ENCODE data around the gene C16orf95. TPM values are rescaled to one million over a fixed set of nuclear protein-coding genes. Genes with fewer than 3 reads are reported as not detected.

Gene C16orf95
- total RNA-seq, 1 donor from 2014 or later, result 2.2 TPM

DNA sequence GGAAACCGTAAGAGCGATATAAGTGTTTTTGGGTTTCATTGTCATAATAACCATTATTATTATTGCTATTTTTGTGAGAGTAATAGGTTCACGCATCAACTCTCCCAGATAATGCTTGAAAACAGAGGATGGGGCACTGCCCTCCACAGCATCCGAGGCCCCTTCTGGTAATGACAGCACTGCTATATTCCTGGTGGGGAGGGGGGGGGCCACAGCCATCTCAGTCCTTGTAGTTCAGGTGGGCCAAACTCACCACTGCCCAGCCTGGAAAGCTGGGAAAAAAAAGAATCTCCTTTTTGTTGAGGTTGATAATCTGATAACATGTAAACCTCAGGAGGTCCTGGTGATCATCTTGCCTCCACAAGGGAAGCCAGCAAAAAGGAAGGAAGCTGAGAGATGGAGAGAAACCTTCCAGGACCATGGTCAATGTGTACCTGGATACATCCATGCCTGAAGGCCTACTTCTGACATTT is 706 bp downstream of the C16orf95 start:
- no peak for DNase-seq (ENCODE audit: low spot score)

DNA sequence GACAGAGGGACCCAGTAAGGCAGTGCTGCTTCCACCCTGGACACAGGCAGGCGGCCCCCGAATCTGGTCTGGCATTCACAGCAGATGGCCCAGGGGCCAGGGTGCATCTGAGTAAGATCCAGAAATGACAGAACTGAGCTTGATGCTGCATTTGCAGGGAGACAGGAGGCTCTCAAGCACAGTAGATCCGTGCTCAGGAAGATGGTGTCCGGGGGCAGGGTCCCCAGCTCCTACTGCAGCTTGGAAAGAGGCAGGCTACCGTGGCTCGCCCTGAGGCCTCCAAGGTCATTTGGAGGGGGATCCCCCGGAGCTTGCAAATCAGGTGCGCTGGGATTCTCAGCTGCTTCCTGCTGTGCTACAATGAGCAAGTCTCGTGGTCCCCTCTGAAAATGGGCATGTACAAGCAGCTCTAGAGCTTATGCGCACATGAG is 2.2 kb downstream of the C16orf95 start:
- DNase-seq (ENCODE audit: low spot score), result no peak

DNA sequence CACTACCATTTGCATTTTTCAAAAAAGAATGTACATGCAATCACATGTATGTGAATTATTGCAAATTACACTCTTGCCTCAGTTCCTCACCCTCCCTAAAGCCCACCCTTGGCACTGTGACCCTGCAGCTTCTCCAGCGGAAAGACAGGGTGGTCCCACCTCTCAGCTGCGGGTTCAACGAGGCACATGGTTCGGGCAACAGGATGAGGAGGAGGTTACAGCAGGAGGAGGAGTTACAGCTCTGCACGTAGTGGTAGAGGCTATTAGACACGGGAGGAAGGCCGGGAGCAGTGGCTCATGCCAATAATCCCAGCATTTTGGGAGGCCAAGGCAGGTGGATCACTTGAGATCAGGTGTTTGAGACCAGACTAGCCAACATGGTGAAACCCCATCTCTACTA is 5.2 kb downstream of the C16orf95 start:
- DNase-seq (ENCODE audit: low spot score), result no peak

DNA sequence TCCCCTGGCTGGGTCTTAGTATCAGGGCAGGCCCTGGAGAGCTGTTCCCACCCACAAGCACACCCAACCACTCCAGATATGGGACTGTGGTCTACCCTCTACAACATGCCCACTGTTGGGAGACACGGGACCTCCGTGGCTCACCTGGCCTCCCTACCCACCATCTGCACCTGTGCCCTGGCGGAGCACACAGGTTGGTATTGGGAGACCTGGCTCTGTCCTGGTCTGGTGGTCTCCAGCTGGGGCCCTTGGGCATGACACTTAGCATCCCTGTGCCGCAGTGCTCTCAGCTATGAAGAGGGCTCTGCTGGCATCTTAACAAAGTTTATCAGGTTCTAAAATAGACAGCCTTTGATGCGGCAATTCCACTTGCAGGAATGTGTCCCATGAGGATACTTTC is 5.8 kb downstream of the C16orf95 start:
- no peak for DNase-seq (ENCODE audit: low spot score)

DNA sequence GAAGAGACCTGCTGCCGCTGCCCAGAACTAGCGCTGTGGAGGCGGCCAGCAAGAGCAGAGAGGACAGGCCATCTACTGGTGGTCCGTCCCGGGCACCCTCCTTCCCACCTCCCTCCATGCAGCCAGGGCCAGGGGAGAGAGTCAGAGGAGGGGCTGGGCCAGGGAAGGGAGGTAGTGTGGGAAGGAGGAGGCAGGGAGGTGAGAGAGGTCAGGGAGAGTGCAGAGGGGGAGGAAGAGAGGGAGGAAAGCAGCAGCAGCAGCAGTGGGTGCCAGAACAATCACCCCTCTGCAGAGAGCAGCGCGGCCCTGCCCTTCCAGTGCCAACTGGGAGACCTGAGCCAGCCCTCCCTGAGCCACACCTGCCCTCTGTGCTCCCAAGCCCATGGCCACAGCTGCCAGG is 6.6 kb downstream of the C16orf95 start:
- DNase-seq (ENCODE audit: low spot score), result no peak

DNA sequence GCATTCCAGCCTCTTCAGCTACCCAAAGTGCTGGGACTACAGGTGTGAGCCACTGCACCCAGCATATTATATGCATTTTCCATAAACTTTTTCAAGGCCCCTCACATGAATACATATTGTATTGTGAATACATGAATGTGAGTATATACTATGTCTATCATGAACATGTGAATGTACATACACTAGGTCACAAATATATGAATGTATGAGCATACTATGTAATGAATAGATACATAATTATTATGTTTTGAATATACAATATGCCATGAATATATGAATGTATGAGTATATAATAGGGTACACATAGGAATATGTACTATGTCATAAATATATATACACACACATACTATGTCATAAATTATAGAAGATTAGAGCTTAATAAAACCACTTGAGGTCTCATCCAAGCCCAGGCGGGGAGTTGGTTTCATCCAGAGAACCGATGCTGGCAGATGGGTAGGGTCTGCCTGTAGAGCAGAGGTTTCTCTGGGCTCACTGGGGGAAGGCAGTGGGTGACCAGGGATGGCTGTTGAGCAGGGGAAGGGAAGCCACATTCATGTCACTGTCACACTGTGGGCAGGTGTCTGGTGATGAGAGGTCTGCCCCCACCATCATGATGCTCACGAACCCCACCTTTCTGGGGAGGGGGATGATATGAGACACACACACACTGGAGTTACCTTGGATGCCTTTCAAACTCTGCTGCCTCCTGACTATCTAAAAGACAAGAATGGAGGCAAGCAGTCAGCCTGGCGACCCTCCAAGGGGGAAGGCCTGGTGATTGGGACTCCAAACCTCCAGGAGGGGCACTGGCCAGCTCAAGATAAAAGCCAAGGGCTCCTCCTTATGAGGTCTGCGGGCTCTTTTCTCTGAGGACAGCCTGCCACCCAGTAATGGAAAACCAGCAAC is 7.3 kb downstream of the C16orf95 start:
- DNase-seq (ENCODE audit: low spot score), result no peak

DNA sequence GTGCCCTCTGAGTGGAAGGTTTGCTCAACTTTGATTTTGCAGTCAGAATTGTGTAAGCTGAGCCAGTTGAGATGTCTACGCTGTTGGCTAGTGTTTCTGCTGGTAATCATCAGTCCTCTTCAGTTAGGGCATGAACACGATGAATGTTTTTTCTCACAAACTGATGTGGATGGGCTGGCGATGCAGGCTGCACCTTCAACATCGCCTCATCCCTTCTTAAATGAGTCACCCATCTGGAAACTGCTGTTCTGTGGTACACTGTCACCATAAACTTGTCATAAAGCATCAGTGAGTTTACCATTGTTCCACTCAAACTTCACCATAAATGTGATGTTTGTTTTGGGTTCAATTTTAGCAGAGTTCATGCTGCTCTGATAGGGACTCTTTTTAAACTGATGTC is 8.4 kb downstream of the C16orf95 start:
- no peak for DNase-seq (ENCODE audit: low spot score)

DNA sequence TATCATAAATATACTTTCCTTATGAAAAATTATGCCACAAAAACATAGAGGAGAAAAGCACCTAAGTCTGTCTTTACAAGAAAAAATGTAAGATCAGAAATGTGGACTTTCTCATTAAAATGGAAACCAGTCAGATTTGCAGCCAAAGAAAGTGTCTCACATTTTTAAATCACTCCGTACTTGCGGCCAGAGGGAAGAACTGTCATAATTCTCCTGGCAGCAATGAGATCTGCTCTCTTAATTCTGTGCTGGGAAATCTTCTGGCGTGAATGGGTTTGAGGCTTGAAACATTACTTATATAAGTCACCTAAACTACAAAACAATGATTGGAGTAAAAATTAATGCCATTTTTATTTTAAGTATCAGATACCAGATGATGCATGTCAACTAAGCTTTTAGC is 10.7 kb downstream of the C16orf95 start:
- no peak for DNase-seq (ENCODE audit: low spot score)

DNA sequence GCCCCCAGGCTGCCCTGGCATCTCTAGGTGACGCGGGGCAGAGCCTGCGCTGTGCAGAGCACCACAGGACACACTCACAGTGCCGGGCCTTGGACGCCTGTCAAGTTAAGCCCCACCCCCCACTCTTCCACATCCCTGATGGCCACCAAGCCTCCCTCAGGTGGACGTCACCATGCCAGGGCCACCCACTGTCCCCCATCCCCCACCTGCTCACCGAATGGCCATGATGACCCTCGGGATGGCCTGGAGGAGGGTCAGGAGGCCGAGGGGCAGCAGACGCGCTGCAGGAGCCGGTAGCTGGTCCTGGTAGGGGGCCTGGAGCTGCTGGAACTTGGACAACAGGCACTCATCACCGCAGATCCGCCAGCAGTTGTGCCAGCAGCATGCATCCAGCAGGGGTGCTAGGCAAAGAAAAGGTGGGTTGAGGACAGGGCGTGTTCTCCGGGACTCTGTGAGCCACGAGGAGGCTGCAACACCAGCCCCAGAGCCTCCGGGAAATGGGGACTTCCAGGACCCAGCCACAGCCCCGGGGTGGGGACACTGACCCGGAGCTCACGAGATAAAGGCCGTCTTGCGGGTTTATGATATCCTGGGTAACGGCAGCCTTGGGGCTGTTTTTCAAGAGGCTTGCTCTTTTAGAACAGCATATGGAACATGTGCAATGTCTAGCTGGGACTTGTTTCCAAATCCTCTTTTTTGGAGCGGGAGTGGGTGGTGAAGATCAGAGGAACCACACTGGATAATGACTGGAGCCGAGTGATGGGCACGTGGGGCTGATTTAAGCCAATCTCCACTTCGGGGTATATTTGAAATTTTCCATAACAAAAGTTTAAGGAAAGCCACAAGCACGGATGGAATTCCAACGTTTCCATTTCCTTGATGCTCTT is 11.4 kb downstream of the C16orf95 start:
- no peak for DNase-seq (ENCODE audit: low spot score)

DNA sequence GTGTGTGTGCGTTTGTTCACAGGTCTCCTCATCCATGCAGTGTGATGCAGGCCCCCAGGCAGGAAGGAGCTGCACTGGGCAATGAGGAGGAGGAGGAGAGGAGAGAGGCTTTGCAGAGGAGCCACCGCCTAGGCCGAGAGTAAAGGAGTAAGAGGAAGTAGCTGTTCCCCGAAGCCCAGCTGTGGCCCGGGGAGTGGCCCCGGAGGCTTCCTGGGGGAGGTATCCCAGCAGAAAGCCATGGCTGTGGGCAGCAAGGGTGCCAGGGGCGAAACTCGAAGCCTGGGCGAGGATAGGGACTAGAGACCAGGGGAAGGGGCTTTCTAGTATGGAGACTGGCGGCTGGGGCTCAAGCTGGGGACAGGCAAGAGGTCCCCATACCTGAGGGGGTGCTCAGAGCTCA is 12.2 kb downstream of the C16orf95 start:
- no peak for DNase-seq (ENCODE audit: low spot score)

DNA sequence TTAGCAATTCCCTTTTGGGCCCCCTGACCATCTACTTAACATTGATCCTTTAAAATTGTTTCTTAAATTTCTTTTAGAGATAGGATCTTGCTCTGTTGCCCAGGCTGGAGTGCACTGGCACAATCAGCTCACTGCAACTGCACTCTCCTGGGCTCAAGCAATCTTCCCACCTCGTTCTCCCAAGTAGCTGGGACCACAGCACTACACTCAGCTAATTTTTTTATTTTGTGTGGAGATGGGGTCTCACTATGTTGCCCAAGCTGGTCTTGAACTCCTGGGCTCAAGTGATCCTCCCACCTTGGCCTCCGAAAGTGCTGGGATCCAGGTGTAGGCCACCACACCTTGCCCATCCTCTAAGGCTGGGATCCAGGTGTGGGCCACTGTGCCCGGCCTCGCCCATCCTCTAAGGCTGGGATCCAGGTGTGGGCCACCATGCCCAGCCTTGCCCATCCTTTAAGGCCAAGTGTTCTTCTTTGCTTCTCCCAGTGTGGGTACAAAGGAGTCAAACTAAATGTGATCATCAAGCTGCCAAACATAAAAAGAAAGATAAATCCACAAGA is 13.2 kb downstream of the C16orf95 start:
- no peak for DNase-seq (ENCODE audit: low spot score)

DNA sequence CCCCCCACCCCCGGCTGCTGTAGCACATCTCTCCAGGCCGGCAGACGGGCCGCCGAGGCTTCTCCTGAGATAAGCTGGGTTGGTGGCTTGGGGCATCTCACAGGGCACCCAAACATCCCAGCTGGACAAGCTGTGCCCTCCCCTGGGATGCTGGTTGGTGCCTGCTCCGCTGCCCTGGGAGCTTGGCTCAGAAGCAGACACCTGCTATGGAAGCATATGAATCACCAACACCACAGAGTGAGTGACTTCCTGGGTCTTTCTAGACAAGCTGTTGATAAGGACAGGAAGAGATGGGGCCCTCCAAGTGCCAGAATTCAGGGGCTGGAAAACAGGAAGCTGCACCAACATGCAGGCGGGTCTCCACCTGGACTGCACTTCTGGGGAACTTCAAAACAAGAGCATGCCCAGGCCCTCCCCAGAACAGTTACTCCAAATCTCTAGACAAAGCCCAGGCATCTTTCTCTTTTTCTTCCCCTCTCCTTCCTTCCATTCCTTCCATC is 13.7 kb downstream of the C16orf95 start:
- DNase-seq (ENCODE audit: low spot score), result no peak

DNA sequence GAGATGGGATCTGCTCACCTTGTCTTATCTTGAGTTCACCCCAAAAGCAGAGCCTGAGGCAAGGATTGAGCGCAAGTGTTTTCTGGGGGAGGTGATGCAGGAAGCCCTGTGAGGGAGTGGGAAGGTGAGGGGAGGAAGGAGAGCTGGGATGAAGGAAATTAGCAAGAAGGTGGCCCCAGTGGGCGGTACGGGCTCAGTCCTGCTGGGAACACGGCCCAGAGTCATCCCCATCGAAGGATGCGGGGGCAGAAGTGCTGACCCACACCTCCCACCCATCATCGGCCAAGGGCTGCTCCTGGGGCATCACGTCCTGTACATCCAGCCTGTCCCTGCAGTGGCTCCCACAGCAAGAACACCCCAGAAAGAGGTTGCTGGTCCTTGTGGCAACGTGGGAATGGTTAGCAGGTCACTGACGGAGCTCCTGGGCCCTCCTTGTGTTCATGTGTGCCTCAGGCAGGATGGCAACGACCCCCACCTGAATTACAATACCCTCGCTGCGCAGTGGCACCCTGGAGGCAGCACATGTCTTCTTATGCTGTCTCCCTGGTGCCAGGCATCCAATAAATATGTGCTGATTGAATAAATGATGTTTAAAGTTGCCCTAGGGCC is 18.2 kb downstream of the C16orf95 start:
- DNase-seq (ENCODE audit: low spot score), result no peak

DNA sequence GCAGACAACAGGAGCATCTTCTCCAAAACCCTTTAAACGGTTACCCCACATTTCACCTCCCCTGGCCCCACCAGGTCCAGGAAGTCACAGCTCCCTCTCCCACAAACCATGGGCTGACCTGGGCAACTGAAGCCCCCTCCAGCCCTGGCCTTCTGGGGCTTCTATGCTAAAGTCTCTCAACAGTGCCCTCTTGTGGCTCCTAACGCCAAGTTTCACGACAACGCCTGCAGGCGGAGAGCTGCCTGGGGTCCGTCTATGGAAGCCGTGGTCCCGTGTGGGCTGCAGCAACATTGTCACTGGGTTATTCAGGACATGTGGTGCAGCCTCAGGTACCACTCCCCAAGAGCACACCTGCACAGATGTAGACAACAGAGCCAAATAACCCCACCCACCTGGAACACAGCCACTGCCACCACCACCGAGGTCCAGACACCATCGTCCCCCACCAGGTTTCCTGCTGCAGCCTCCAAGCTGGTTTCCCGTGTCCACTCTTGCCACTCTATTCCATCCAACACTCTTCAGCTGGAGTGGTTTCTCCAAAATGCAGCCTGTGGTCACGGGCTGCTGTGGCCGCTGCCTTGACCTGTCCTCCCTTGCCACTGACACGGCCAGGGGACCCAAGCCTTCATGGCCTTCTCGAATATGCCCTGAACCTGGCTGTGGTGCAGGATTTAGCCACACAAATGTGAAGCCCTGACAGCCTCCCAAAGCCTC is 19.1 kb downstream of the C16orf95 start:
- DNase-seq (ENCODE audit: low spot score), result peak; percentile 24

DNA sequence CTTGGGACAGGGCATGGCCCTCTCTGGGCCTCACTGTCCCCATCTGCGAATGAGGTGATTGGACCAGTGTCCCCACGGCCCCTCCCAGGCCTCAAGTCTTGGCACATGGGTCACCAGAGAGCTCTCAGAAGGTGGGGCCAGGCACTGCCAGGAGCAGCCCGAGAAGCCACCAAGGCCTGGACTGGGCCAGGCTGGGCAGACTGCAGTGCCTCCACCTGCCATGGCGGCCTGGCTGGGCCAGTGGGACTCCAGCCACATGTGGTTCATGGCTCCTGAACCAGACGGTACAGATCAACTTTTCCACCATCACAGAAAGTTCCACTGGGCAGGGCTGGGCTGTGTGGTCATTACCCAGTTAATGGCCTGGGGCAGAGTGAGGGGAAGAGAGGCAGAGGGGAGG is 19.8 kb downstream of the C16orf95 start:
- DNase-seq (ENCODE audit: low spot score), result no peak

DNA sequence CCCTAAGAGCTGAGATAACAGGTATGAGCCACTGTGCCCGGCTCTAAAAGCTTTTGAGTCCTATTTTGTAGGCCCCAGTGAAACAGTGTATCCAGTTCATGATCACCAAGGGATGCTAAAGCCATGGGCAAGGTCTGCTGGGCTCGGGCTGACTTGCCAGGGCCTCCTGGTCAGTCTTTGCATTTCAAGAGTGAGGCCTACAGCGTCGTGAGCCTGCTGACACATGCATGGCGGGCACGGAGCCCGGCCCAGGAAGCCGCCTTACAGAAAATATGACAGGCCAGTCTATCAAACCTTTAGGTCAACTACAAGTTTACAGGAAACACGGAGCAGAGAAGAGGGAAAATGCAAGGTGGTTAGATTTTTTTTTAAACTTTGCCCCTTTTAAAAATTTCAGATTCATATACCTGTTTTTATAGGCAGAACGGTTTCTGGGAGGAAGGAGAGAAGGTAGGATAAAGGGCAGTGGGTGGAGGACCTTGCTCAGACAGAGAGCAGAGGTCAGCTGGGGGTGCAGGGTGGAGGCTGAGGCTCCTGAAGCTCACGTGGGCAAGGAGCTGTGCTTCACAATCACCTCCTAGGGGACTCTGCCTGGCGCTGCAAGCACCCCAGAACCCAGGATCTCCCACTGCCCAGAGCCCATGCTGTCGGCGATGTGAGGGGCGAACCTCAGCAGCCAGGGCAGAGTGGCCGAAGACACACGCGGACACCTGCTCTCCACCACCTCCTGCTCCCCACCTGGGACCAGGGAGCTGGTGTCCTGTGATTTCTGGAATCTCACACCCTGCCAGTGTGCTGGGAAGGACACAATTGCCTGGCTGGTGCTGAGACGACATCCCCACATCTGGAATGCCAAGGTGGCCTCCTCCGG is 21.3 kb downstream of the C16orf95 start:
- no peak for DNase-seq (ENCODE audit: low spot score)

DNA sequence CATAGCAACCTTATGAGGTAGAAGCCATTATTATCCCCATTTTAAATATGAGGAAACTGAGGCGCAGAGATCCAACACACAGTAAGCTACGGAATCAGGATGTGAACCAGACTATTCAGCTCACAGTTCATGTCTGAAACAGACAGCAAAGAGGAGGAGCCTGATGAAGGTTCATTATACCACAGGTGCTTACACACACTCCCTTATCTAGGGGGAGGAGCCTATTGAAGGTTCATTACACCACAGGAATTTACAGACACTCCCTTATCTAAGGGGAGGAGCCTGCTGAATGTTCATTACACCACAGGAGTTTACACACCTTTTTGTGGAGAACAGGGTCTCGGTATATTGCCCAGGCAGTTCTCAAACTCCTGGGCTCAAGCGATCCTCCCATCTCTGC is 21.9 kb downstream of the C16orf95 start:
- DNase-seq (ENCODE audit: low spot score), result no peak

DNA sequence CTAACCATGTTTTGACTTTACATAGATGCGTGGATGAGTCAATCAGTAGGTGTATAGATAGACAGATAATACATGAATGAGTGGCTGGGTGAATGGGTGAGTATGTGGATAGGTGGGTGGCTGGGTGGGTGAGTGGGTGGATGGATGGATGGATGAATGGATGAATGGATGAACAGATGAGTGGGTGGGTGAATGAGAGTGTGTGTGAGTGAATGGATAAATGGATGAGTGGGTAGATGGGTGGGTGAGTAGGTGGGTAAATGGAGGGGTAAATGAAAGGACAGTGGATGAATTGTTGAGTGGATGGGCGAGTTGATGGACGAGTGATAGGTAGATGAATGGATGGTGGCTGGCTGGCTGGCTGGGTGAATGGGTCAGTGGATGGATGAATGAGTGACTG is 23.2 kb downstream of the C16orf95 start:
- no peak for DNase-seq (ENCODE audit: low spot score)

DNA sequence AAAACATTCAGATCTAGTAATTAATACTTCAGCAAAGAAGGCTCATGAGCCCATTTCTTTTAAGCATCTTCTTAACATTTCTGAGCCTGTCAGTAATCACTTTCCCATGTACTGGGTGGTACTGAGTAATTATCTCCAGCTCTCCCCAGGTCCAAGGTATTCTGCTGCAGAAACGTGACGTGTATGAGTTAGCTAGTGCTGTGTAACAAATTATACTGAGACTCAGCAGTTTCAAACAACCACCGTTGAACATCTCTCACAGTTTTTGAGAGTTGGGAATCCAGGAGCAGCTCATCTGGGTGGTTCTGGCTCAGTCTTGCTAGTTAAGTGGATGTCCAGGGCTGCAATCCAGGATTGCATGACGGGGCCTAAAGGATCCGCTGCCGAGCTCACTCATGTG is 25.2 kb downstream of the C16orf95 start:
- no peak for DNase-seq (ENCODE audit: low spot score)

DNA sequence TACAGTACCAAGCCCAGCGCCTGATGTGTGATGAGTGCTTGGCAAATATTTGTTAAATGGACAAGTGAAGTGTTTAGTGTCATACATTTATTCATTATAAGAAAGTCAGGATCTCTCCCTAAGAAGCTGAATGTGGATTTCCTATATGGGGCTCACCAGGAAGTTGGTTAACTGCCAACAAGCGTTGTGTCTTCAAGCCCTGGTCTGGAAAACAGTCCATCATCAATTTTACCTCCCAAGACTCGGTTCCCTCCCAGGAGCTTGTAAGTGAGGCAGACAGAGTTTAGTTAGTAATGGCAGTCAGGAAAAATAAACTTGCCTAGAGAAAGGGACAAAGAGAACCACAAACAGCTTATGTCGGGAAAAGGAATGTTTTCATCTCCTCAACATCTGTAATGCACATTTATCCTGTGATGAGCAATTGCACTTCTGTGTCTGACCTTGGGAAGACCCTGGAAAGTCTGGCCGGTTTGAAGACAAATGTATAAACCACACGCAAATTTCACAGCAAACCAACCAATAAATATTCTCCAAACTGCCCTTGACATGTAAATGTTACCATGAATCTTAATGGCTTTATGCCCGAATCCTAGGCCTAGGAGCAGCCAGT is 28.3 kb downstream of the C16orf95 start:
- no peak for DNase-seq (ENCODE audit: low spot score)
